Caco-2 (cell line): ENCODE data around the gene HYAL4. TPM values are rescaled to one million over a fixed set of nuclear protein-coding genes. Genes with fewer than 3 reads are reported as not detected.

Experiments used
- BruUV-seq: library from RNA; stranded (reverse); fragments of 400-500 nt; replicated peaks from 2 replicates; lab custom pipeline; 2021; lab: Mats Ljungman, UMichigan
- CTCF ChIA-PET: fragments of 300-600 bp; sonication (Branson Sonifier 250); formaldehyde crosslinking; loops from one replicate; lab custom pipeline; 2022; ENCODE audit warnings: antibody characterized with exemption; lab: Charles Lee
- POLR2A ChIA-PET: fragments of 300-600 bp; sonication (Branson Sonifier 250); formaldehyde crosslinking; loops from one replicate; lab custom pipeline; 2022; ENCODE audit warnings: antibody characterized with exemption; lab: Charles Lee
- DNase-seq, 2 experiments: peaks; one replicate each; pipeline versions ENCODE4 v3.0.0 to v3.0.0-alpha.2; 2020 to 2022
- H3K27me3 ChIP-seq: replicated peaks from 2 replicates; pipeline ENCODE4 v1.6.0; 2011; ENCODE audit warnings: low read length; ENCODE audit not compliant: control insufficient read depth, insufficient read depth
- H3K36me3 ChIP-seq: 2 replicates; pipeline ENCODE4 v1.5.1; 2011; ENCODE audit warnings: low read length; ENCODE audit not compliant: control insufficient read depth, insufficient read depth
- H3K4me1 ChIP-seq: fragments of 250-450 bp; sonication (Bioruptor Pico); 2 replicates; pipeline ENCODE4 v1.5.1; 2020; ENCODE audit warnings: mild to moderate bottlenecking
- H3K4me3 ChIP-seq: 2 replicates; pipeline ENCODE4 v1.5.1; 2011; ENCODE audit warnings: low read depth, mild to moderate bottlenecking, control low read depth, low read length
- H3K9me3 ChIP-seq: fragments of 250-450 bp; sonication (Bioruptor Pico); 2 replicates; pipeline ENCODE4 v1.5.1; 2020; ENCODE audit warnings: mild to moderate bottlenecking, moderate library complexity
- H3K27ac Mint-ChIP-seq: one replicate; pipeline ENCODE4 v1.8.0; 2022; ENCODE audit warnings: mixed read lengths; ENCODE audit not compliant: unreplicated experiment
- H3K27me3 Mint-ChIP-seq: one replicate; pipeline ENCODE4 v1.8.0; 2022; ENCODE audit warnings: mixed read lengths; ENCODE audit not compliant: insufficient read depth, unreplicated experiment
- H3K36me3 Mint-ChIP-seq: one replicate; pipeline ENCODE4 v1.8.0; 2022; ENCODE audit warnings: mild to moderate bottlenecking, mixed read lengths; ENCODE audit not compliant: insufficient read depth, unreplicated experiment
- H3K4me1 Mint-ChIP-seq: one replicate; pipeline ENCODE4 v1.8.0; 2022; ENCODE audit warnings: low read depth, mixed read lengths; ENCODE audit not compliant: unreplicated experiment
- H3K4me3 Mint-ChIP-seq: one replicate; pipeline ENCODE4 v1.8.0; 2022; ENCODE audit warnings: mild to moderate bottlenecking, moderate library complexity, mixed read lengths; ENCODE audit not compliant: unreplicated experiment
- H3K9me3 Mint-ChIP-seq: one replicate; pipeline ENCODE4 v1.8.0; 2022; ENCODE audit warnings: mixed read lengths; ENCODE audit not compliant: unreplicated experiment
- CTCF ChIP-seq, 2 experiments: fragments of 200-600 bp in 1 of 2; IDR thresholded peaks; 1 replicate in 1 of 2; 2 replicates in 1 of 2; pipeline versions ENCODE4 v1.5.1 to v1.8.0; 2011 to 2022; ENCODE audit warnings: antibody characterized with exemption in 1 of 2, control low read depth in 1 of 2, inconsistent platforms in 1 of 2, low read depth in 1 of 2, low read length in 1 of 2, mild to moderate bottlenecking in 1 of 2, moderate library complexity in 1 of 2; ENCODE audit not compliant: insufficient read depth in 1 of 2, severe bottlenecking in 1 of 2, unreplicated experiment in 1 of 2
- intact Hi-C: fragments of 100-400 bp; cut with micrococcal nuclease; formaldehyde crosslinking; loops from one replicate; pipeline ENCODE4 v1.10.0; 2022; ENCODE audit not compliant: unreplicated experiment
- total RNA-seq: library from RNA; stranded (reverse); gene quantifications from 2 replicates; pipeline ENCODE4 v1.2.3, GENCODE V29; 2022

HYAL4 gene
- total RNA-seq, 1 experiment from 2014 or later, result 0.68 TPM

DNA sequence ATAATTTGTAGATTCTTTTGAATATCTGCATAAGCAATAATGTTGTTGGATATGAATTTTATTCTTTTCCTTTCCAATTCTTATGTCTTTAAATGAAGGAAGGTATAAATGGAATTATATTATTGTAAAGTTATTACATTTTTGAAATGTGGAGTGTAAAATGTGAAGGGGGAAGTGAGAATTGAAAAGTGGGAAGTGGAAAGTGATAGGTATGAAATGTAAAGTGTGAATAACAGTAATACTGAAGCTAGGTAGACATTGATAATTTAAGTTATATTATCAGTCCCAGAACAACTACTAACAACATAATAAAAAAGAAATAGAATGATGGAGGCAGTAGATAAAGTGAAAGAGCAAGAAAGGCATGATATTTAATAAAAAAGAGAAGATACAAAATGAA lies 39.7 kb upstream of the HYAL4 start:
- ChIA-PET POLR2A (no interaction called here), CTCF (no interaction called here)
- H3K4me1 Mint-ChIP-seq, result no peaks in the 10 kb centered on the region
- intact Hi-C loops, result no loop called here
- no peak overlapping the region for H3K4me3 Mint-ChIP-seq
- H3K27ac Mint-ChIP-seq, result no peak overlapping the region
- H3K9me3 Mint-ChIP-seq, result peaks cover 12% of the 10 kb centered on the region
- no peaks in the 10 kb centered on the region for H3K27me3 ChIP-seq
- DNase-seq, result no peak
- no peak overlapping the region for H3K4me3 ChIP-seq
- no peaks in the 10 kb centered on the region for H3K9me3 ChIP-seq
- H3K36me3 Mint-ChIP-seq, result no peaks in the 10 kb centered on the region
- TF ChIP-seq CTCF (IDR thresholded peaks at IDR 0.05; ENCODE audit: insufficient read depth in 1 of 2, low read depth in 1 of 2, low read length in 1 of 2, severe bottlenecking in 1 of 2, unreplicated experiment in 1 of 2), result no peak
- no peaks in the 10 kb centered on the region for H3K36me3 ChIP-seq
- BruUV-seq, result no TSS peak
- no peaks in the 10 kb centered on the region for H3K4me1 ChIP-seq
- no peaks in the 10 kb centered on the region for H3K27me3 Mint-ChIP-seq

DNA sequence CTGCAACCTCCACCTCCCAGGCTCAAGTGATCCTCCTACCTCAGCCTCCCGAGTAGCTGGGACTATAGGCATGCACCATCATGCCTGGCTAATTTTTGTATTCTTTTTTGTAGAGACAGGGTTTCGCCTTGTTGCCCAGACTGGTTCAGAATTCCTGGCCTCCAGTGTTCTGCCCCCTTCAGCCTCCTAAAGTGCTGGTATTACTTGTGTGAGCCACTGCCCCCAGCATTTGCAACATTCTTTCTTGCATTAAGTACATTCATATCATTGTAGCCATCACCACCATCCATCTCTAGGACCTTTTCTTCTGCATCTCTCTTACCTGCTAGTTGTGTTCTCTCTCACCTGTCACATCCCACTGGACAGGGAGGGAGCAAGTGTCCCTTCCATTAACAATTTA lies 35.5 kb upstream of the HYAL4 start:
- Histone ChIP-seq H3K27me3 (no peaks in the 10 kb centered on the region), H3K9me3 (no peaks in the 10 kb centered on the region), H3K36me3 (no peaks in the 10 kb centered on the region), H3K4me3 (no peak overlapping the region), H3K4me1 (no peaks in the 10 kb centered on the region)
- H3K36me3 Mint-ChIP-seq, result no peaks in the 10 kb centered on the region
- CTCF ChIA-PET, result no interaction called here
- H3K27me3 Mint-ChIP-seq, result no peaks in the 10 kb centered on the region
- DNase-seq, result no peak
- H3K4me1 Mint-ChIP-seq, result no peaks in the 10 kb centered on the region
- H3K27ac Mint-ChIP-seq, result no peak overlapping the region
- no peak overlapping the region for H3K4me3 Mint-ChIP-seq
- TF ChIP-seq CTCF (IDR thresholded peaks at IDR 0.05; ENCODE audit: insufficient read depth in 1 of 2, low read depth in 1 of 2, low read length in 1 of 2, severe bottlenecking in 1 of 2, unreplicated experiment in 1 of 2), result no peak
- POLR2A ChIA-PET, result no interaction called here
- BruUV-seq, result no TSS peak
- H3K9me3 Mint-ChIP-seq, result peaks cover 20% of the 10 kb centered on the region
- intact Hi-C loops, result no loop called here

DNA sequence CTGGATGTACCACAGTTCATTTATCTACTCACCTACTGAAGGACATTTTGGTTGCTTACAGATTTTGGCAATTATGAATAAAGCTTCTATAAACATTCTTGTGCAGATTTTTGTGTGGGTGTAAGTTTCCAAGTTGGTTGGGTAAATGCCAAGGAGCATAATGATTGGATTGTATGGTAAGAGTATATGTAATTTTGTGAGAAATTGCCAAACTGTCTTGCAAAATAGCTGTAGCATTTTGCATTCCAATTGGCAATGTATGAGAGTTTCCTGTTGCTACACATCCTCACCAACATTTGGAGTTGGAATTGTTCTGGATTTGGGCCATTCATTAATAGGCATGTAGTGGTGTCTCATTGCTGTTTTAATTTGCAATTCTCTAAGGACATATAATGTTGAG lies 33.9 kb upstream of the HYAL4 start:
- Mint-ChIP-seq H3K27me3 (no peaks in the 10 kb centered on the region), H3K4me3 (no peak overlapping the region), H3K27ac (no peak overlapping the region), H3K36me3 (no peaks in the 10 kb centered on the region), H3K4me1 (no peaks in the 10 kb centered on the region), H3K9me3 (peaks cover 20% of the 10 kb centered on the region)
- Histone ChIP-seq H3K27me3 (no peaks in the 10 kb centered on the region), H3K36me3 (no peaks in the 10 kb centered on the region), H3K4me3 (no peak overlapping the region), H3K4me1 (no peaks in the 10 kb centered on the region), H3K9me3 (no peaks in the 10 kb centered on the region)
- DNase-seq, result no peak
- intact Hi-C loops, result no loop called here
- ChIA-PET POLR2A (no interaction called here), CTCF (no interaction called here)
- no peak for TF ChIP-seq CTCF (IDR thresholded peaks at IDR 0.05; ENCODE audit: insufficient read depth in 1 of 2, low read depth in 1 of 2, low read length in 1 of 2, severe bottlenecking in 1 of 2, unreplicated experiment in 1 of 2)
- no TSS peak for BruUV-seq
